ENCODE results near the gene SLC25A42. TPM values are rescaled to one million over a fixed set of nuclear protein-coding genes. Genes with fewer than 3 reads are reported as not detected.

SLC25A42 gene, protein sequence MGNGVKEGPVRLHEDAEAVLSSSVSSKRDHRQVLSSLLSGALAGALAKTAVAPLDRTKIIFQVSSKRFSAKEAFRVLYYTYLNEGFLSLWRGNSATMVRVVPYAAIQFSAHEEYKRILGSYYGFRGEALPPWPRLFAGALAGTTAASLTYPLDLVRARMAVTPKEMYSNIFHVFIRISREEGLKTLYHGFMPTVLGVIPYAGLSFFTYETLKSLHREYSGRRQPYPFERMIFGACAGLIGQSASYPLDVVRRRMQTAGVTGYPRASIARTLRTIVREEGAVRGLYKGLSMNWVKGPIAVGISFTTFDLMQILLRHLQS
- 4.3 and 11.2 TPM in 2 replicates for total RNA-seq

DNA sequence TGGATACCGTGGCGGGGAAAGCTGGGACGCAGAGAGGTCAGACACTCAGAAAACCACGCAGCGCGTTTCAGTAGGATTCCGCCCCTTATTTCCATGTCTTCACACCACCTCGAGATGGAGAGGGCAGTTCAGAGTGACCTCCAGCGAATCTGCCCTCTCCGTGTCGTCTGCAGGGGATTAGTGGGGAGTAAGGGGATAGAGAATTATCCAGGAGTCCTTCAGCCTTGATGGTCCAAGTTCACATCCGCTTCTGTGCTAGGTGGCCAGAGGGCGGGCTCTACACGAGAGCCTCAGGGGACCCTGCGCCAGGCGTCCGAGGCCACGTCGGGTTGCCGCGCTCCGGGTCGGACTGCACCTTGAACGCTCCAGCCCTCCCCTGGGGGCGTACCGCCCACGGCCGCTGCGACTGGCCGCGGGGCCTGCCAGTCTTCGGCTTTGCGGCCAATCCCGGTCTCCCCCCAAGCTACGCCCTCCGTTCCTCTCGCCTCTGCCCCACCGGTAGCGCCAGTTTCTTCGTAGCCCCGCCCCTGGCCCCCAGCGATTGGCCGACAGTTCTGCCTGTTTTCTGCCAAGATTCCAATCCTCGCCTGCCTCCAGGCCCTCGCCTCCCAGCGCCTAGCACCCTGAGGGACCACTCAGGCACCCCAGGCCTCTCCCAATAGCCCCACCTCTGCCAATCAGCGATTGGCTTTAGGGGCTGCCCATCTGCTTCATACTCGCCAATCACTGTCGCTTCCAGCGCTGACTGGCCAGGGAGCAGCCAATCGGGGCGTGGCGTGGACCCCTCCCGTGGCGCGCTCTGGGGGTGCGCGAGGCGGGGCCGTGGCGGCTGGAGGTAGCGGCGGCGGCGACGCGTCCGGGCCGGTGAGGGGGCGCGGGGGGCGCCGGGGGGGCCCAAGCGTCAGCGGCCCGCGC is at the start of gene SLC25A42:
Gene SLC25A42 (plus strand): TSS at position 812 of the 915 bp plus-strand sequence. CDS start 32,131 bp downstream, outside the sequence.

DNA sequence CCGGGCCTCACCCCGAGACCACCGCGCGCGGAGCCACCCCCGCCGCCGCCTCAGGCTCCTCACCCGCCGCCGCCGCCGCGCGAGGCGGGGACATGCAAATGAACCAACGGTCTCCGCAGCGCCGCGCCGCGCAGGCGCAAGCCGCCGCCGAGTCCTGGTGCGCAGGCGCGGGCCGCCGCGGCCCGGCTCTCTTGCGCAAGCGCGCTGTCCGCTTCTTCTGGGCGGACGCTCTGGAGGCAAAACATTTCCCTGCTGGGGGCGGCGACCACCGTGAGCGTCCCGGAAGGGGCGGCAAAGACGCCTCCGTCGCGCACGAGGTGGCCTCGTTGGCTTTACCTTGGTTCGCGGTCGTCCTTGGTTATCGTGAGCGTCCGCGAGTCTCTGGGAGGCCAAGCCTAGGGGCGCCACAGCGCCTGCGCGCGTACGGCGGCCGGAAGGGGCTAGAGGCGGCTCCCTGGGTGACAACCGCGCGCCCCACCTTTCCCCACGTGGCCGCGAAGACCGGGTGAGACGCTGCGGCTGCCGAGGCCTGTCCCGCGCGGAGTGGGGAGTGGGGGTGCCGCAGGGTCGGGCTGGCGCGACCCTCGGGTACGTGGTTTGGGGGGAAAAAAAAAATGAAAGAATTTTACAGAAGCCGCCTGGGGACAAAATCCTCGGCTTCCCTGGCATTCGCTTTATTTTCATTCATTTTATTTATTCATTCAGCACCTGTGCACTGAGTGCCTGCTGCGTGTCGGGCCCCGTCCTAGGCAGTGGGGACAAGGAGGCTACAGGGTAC is 30.2 kb upstream of the SLC25A42 start, which contains the start of the genes ARMC6 and SUGP2:
Gene ARMC6 (plus strand): TSS at position 178 of the 778 bp plus-strand sequence. CDS start 607 bp downstream, outside the sequence.
Gene SUGP2 (minus strand): TSS at position 92 of the 778 bp plus-strand sequence. CDS start 2,446 bp downstream, outside the sequence.

DNA sequence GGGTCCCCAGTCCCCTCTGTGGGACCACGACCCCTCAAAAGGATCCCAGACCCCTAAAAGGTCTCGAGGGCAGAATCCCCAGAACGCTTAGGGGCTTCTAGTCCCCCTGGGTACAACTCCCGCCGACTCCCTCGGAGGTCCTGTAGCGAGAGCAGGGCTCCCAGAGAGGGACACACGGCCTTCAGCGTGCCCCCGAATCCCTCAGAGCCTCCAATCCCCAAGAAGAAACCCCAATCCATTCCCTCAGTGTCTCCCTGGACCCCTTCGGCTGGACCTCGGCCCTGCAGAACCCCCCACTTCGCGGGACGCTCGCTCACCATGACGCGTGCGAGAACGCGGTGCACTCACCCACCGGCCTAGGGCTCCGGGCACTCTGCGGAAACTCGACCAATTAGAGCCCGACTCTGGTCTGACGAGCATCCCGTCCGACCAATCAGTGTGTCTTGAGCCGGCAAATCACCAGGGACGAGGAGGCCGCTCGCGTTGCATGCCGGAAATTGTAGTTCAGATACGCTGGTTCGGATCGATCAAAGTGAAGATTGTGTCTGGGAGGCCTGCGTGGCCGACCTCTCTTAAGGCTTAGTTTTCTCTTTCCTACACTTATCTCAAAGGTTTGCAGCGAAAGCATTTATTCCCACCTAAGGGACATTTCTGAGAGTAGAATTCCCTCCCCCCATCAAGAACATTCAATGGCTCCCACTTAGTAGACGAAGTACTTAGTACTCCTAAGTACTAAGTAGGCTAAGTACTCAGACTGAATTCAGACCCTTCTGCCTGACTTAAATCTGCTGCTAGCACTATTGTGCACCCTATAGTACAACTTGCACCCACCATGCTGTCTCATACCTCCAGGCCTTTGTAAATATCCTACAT is 74.6 kb downstream of the SLC25A42 start, which contains the start of gene TMEM161A:
Gene TMEM161A (minus strand): TSS at position 370 of the 873 bp plus-strand sequence. CDS start 50 bp downstream, at position 320.

Other genes starting within 250 kb of the SLC25A42 start
- gene UPF1, start 232.0 kb upstream of the SLC25A42 start, total RNA-seq, result 44.2 and 97.0 TPM in 2 replicates
- gene CERS1, start 167.8 kb upstream of the SLC25A42 start, total RNA-seq, result 1.0 and 1.2 TPM in 2 replicates
- 338 and 384 TPM in 2 replicates for gene COPE, start 144.6 kb upstream of the SLC25A42 start, total RNA-seq
- gene DDX49, start 144.3 kb upstream of the SLC25A42 start, total RNA-seq, result 57.7 and 67.2 TPM in 2 replicates
- 68.7 and 76.3 TPM in 2 replicates for gene HOMER3, start 122.8 kb upstream of the SLC25A42 start, total RNA-seq
- gene SUGP2, start 30.5 kb upstream of the SLC25A42 start, total RNA-seq, result 20.0 and 36.6 TPM in 2 replicates
- gene ARMC6, start 30.4 kb upstream of the SLC25A42 start, total RNA-seq, result 23.6 and 37.8 TPM in 2 replicates
- gene TMEM161A, start 74.5 kb downstream of the SLC25A42 start, total RNA-seq, result 39.6 and 51.0 TPM in 2 replicates
- 0.48 TPM in 1 of 2 replicates, not detected in the other for gene MEF2B, start 106.3 kb downstream of the SLC25A42 start, total RNA-seq
- gene BORCS8, start 128.2 kb downstream of the SLC25A42 start, total RNA-seq, result 14.1 and 21.1 TPM in 2 replicates
- gene RFXANK, start 128.3 kb downstream of the SLC25A42 start, total RNA-seq, result 95.0 and 98.1 TPM in 2 replicates
- 4.2 and 12.0 TPM in 2 replicates for gene NR2C2AP, start 139.4 kb downstream of the SLC25A42 start, total RNA-seq
- gene NCAN, start 148.0 kb downstream of the SLC25A42 start, total RNA-seq, result 0.08 TPM in 1 of 2 replicates, not detected in the other
- gene TM6SF2, start 209.3 kb downstream of the SLC25A42 start, total RNA-seq, result 0.39 and 1.4 TPM in 2 replicates